ENCODE measurements around the gene CCDC80.

DNA sequence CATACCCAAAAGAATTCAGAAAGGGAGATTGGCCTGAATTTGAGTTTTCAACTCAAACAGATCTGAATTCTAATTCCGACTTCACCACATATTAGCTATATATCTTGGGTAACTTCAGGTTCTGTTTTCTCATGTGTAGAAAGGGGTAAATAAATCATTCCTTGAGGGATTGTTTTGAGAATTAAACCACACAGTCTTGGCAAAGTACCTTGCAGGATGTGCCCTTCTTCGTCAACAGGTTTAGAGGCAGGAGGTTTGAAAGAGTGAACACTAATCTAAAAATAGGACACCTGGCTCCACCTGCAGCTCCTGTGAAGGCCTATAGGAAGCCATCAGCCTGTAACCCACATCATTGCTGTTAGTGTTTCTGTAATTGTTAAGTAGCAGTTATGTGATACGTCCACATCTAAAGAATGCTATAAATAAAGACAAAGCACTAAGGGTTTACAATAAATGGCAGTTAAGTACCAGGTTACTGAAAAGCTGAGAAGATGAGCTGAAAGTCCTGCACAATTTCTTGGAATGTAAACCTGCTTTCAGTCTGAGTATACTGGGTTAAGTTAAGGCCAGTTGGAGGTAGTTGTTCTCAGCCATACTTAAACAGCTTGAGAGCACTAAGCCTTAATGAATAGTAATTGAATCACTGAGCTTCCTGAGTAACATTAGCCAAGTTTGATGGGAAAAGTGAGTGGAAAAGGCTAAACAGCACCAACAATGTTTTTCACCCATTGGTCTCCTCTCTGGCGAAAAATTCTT lies 6.0 kb downstream of the CCDC80 start:
- TF ChIP-seq RAD21 (IDR thresholded peaks at IDR 0.05; ENCODE audit: low read depth): no peak
- TF ChIP-seq, protein P1, sequence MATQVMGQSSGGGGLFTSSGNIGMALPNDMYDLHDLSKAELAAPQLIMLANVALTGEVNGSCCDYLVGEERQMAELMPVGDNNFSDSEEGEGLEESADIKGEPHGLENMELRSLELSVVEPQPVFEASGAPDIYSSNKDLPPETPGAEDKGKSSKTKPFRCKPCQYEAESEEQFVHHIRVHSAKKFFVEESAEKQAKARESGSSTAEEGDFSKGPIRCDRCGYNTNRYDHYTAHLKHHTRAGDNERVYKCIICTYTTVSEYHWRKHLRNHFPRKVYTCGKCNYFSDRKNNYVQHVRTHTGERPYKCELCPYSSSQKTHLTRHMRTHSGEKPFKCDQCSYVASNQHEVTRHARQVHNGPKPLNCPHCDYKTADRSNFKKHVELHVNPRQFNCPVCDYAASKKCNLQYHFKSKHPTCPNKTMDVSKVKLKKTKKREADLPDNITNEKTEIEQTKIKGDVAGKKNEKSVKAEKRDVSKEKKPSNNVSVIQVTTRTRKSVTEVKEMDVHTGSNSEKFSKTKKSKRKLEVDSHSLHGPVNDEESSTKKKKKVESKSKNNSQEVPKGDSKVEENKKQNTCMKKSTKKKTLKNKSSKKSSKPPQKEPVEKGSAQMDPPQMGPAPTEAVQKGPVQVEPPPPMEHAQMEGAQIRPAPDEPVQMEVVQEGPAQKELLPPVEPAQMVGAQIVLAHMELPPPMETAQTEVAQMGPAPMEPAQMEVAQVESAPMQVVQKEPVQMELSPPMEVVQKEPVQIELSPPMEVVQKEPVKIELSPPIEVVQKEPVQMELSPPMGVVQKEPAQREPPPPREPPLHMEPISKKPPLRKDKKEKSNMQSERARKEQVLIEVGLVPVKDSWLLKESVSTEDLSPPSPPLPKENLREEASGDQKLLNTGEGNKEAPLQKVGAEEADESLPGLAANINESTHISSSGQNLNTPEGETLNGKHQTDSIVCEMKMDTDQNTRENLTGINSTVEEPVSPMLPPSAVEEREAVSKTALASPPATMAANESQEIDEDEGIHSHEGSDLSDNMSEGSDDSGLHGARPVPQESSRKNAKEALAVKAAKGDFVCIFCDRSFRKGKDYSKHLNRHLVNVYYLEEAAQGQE (IDR thresholded peaks at IDR 0.05; ENCODE audit: low read depth): no peak
- no peak for TF ChIP-seq CEBPB (IDR thresholded peaks at IDR 0.05)
- no peak for TF ChIP-seq MAX (IDR thresholded peaks at IDR 0.05)
